T-helper 1 cell treated with Interleukin-12 subunit alpha and Interleukin-12 subunit beta and Interleukin-4 antibody, amounts not matched to agents 30 μg/mL and 1 μg/mL, for 36 hours (primary cell): Measurements from ENCODE around the gene UBXN1.

ENCODE experiments used
- H3K27ac Mint-ChIP-seq: one replicate; pipeline ENCODE4 v1.8.0; 2021; ENCODE audit warnings: mild to moderate bottlenecking, mixed read lengths
- H3K27me3 Mint-ChIP-seq: one replicate; pipeline ENCODE4 v1.8.0; 2021; ENCODE audit warnings: low read depth, mixed read lengths
- H3K36me3 Mint-ChIP-seq: one replicate; pipeline ENCODE4 v1.8.0; 2021; ENCODE audit warnings: low read depth, mixed read lengths
- H3K4me1 Mint-ChIP-seq: one replicate; pipeline ENCODE4 v1.8.0; 2021; ENCODE audit warnings: low read depth, mixed read lengths
- H3K4me3 Mint-ChIP-seq: one replicate; pipeline ENCODE4 v1.8.0; 2021; ENCODE audit warnings: mild to moderate bottlenecking, moderate library complexity, mixed read lengths
- H3K9me3 Mint-ChIP-seq: one replicate; pipeline ENCODE4 v1.8.0; 2021; ENCODE audit warnings: mixed read lengths

Gene UBXN1, protein sequence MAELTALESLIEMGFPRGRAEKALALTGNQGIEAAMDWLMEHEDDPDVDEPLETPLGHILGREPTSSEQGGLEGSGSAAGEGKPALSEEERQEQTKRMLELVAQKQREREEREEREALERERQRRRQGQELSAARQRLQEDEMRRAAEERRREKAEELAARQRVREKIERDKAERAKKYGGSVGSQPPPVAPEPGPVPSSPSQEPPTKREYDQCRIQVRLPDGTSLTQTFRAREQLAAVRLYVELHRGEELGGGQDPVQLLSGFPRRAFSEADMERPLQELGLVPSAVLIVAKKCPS

DNA sequence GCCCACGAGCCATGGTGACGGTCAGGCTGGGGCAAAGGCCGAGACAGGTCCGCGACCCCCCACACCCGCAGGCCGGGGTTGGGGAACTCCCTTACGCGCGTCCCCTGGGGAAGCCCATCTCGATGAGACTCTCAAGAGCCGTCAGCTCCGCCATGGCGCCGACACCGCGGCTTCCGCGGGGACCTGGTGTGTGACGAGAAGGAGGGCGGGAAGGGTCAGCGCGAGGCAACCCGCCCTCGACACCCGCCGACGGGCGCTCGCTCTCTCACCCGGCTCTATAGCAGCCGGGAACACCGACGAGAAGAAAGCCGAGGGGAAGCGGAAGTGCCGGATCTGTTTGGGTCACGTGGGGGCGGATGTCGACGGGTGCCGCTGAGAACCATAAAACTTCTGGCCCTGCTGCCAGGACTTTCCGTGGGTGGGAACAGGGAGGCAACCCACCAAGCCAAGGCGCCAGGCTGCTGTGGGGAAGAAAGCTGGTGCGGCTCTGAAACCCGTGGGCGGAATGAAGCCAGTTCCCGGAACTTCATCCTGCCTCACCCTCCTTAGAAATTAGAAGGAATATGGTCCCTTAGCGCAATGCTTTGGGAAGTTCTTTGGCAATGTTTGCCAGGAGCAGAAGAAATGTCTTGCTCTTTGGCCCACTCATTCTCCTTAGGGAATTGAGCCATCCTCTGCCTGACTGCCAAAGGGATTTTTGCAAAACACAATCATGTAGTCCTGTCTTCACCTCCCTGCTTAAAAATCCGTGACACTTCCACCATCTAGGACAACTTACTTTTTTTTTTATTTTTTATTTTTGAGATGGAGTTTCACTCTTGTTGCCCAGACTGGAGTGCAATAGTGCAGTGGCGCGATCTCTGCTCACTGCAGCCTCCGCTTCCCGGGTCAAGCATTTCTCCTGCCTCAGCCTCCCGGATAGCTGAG, at the start of gene UBXN1:
TSS of gene UBXN1 (minus strand) at position 304 of the 927 bp plus-strand sequence. CDS start at position 154, 150 bp downstream.
- Mint-ChIP-seq H3K36me3 (peaks cover 22% of the 10 kb centered on the region), H3K9me3 (no peaks in the 10 kb centered on the region), H3K4me3 (peak within 1 kb of the TSS; percentile 85), H3K4me1 (peaks cover 31% of the 10 kb centered on the region), H3K27me3 (no peaks in the 10 kb centered on the region), H3K27ac (peak within 1 kb of the TSS; percentile 88)

DNA sequence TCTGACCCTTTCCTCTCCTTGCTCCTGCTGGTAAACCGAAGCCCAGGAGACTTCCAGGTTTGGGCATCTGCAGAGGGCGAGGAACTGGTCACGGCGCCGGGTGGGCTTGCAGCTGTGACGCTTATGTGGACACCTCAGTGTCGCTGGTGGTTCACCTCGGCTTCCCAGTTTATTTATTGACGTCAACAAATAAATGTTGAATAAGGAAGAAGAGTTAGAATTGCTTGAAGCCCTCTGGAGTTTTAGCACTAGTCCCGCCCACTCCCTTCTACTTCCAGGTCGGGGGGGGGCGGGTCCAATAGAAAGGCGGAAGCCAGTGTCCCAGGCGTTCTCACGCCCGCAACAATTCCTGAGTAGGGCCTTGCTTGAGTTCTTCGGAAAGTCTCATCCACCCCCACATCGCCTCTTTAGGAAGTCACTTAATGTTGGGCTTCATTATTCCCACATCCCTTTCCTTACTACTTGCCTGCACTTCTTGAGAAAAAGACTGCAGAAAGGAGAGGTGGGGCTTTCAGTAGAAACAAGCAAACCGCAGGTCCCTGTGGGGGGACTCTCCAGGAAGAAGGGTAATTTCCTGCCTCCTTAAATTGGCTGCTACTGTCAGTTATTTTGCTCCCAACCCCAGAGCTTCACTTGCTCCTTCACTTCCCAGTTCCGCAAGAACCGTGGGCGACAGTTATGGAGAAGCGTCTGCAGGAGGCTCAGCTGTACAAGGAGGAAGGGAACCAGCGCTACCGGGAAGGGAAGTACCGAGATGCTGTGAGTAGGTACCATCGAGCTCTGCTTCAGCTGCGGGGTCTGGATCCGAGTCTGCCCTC, 49.5 kb upstream of the UBXN1 start, which contains the start of gene TTC9C:
TSS of gene TTC9C (plus strand) at position 316 of the 818 bp plus-strand sequence. CDS start at position 679, 363 bp downstream.
- Mint-ChIP-seq H3K4me1 (peaks cover 40% of the 10 kb centered on the region), H3K27ac (peak within 1 kb of the TSS; percentile 99), H3K27me3 (no peaks in the 10 kb centered on the region), H3K4me3 (peak within 1 kb of the TSS; percentile 97), H3K36me3 (peaks cover 47% of the 10 kb centered on the region), H3K9me3 (no peaks in the 10 kb centered on the region)

DNA sequence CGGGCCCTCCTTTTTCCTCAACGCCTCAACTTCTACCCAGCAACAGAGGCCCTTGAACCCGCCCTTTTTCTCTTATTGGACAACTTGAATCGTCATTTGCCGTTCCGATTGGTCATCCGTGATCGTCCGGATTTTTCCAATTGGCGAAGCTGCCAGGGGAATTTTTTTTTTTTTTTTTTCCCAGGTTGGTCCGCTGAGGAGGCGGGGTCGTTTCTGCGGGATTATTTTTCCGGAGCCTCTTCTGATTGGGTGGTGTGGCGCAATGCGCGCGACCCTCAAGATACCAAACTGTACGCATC, 48.9 kb upstream of the UBXN1 start:
- H3K27ac Mint-ChIP-seq, result peak overlapping the region; percentile 99
- H3K4me1 Mint-ChIP-seq, result peaks cover 36% of the 10 kb centered on the region
- no peaks in the 10 kb centered on the region for H3K27me3 Mint-ChIP-seq
- peaks cover 45% of the 10 kb centered on the region for H3K36me3 Mint-ChIP-seq
- H3K9me3 Mint-ChIP-seq, result no peaks in the 10 kb centered on the region
- peak overlapping the region; percentile 97 for H3K4me3 Mint-ChIP-seq

DNA sequence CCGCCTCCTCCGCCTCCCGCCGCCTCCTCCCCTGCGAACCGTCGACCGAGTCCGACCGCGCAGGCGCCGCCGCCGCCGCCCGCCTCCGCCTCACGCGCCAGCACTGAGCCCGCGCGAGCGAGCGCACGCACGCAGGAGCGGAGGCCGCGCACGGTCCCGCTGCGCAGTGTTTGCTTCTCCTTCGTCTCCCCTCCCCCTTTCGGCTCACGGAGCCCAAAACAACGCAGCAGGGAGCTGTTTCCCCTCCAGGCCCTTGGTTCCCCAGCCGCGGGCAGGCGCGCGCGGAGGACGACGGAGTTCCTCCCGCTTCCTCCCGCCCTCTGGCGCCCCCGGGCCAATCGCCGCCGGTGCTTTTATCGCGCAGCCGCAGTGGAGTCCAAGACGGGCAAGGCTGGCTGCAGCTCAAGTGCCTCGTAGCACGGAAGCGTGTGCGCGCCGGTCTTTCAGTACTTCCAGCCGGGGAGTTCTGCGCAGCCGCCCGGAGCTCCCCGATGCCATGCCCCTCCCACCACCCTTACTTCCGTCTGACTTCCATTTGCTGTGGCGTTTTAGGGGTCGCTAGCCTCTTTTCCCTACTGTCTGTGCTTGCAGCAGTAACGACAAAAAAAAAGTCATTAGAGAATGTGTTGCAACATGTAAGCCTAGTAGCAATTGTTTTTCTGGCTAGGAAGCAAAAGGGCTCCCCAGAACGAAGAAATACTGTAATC, 48.4 kb upstream of the UBXN1 start, which contains the start of gene HNRNPUL2:
TSS of gene HNRNPUL2 (minus strand) at position 293 of the 707 bp plus-strand sequence. CDS start 301 bp downstream, outside the sequence.
- H3K4me1 Mint-ChIP-seq, result peaks cover 39% of the 10 kb centered on the region
- no peaks in the 10 kb centered on the region for H3K9me3 Mint-ChIP-seq
- H3K27ac Mint-ChIP-seq, result peak within 1 kb of the TSS; percentile 99
- no peaks in the 10 kb centered on the region for H3K27me3 Mint-ChIP-seq
- peak within 1 kb of the TSS; percentile 97 for H3K4me3 Mint-ChIP-seq
- H3K36me3 Mint-ChIP-seq, result peaks cover 48% of the 10 kb centered on the region

DNA sequence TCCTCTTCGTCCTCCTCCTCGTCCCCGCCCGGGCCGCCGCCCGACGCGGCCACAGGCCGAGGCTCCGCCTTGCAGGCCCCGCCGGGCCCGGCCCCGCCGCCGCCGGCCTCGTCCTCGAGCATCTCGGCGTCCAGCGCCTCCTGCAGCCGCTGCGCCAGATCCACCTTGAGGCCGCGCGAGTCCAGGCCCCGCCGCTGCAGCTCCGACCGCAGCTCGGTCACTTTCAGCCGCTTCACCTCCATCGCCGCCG, 48.0 kb upstream of the UBXN1 start:
- Mint-ChIP-seq H3K9me3 (no peaks in the 10 kb centered on the region), H3K36me3 (peaks cover 53% of the 10 kb centered on the region), H3K27me3 (no peaks in the 10 kb centered on the region)

DNA sequence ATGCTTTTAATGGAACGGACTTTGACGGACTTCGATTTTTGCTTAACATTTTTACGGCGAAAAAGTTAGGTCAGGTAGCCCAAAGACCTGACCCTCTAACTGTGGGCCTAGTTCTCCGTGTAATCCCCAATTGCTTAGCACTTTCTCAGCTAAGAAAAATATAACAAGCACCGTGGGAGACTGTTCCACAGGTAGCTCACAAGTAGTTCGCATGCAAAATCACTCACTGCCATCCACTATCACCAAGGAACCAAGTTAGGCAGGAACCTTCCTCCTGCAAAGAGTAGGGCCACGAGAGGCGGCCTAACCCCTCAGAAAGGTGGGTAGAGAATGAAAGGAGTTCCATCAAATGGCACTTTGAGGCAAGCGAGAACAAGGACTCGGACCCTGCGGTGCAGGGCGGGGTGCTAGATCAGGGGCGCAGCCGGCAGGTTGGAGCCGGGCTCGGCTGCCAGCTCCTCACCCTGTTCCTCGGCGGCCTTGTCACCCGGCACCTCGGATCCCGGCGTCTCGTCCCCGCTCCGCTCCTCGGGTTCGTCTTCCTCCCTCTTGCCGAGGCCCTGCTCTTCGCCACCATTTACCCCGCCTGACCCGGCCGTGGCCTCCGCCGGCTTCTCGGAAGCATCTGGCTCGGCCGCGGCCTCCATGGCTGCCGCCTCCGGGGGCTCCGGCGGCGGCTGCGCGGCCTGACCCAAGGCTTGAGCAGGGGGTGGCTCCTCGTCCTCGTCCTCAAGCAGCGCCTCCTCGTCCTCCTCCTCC, 47.5 kb upstream of the UBXN1 start:
- Mint-ChIP-seq H3K36me3 (peaks cover 56% of the 10 kb centered on the region), H3K27ac (peak overlapping the region; percentile 99), H3K4me3 (peak overlapping the region; percentile 97), H3K9me3 (no peaks in the 10 kb centered on the region), H3K4me1 (peaks cover 44% of the 10 kb centered on the region), H3K27me3 (no peaks in the 10 kb centered on the region)

More for the DNA sequence above, 48.0 kb upstream of the UBXN1 start:
- Mint-ChIP-seq H3K4me3 (peak overlapping the region; percentile 97), H3K27ac (peak overlapping the region; percentile 99), H3K4me1 (peaks cover 43% of the 10 kb centered on the region)

DNA sequence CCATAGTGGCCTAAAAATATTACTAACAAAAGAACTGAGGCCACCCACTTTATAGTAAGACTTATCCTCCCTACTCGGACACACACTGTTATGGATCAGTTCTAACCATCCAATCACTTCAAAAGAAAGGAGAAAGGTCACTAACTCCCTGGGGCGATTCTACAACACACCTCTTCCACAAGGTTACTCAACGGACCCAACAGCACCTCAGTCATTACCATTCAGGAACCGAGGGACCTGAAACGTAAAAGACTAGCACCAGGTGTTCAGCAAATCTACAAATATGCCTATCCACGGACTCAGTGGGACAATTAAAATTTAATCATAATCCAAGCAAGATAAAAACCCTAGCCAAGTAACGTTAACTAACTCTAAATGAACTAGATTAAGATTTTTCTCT, 46.8 kb upstream of the UBXN1 start:
- H3K9me3 Mint-ChIP-seq, result no peaks in the 10 kb centered on the region
- peak overlapping the region; percentile 73 for H3K27ac Mint-ChIP-seq
- H3K4me3 Mint-ChIP-seq, result peak overlapping the region; percentile 97
- no peaks in the 10 kb centered on the region for H3K27me3 Mint-ChIP-seq
- peaks cover 59% of the 10 kb centered on the region for H3K36me3 Mint-ChIP-seq
- H3K4me1 Mint-ChIP-seq, result peaks cover 46% of the 10 kb centered on the region

DNA sequence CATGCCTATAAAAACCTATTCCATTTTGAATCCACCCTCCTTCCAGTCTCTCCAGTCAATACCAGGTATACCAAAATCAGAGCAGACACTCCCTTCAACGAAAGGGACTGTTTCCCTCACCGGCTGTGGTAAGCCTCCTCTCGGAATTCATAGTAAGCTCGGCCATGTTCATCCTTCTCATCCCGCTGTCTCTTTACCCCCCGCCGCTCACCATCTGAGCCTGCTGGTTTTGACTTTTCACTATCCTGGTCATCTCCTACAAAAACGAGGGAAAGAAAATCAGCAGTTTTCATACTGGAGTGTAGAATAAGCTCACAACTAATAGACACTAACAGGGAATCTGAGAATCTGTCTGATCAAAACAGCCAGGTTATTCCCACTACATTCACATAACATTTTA, 45.3 kb upstream of the UBXN1 start:
- no peak overlapping the region for H3K27ac Mint-ChIP-seq
- H3K4me1 Mint-ChIP-seq, result peaks cover 50% of the 10 kb centered on the region
- H3K4me3 Mint-ChIP-seq, result peak overlapping the region; percentile 97
- H3K36me3 Mint-ChIP-seq, result peaks cover 67% of the 10 kb centered on the region
- H3K27me3 Mint-ChIP-seq, result no peaks in the 10 kb centered on the region
- H3K9me3 Mint-ChIP-seq, result no peaks in the 10 kb centered on the region

DNA sequence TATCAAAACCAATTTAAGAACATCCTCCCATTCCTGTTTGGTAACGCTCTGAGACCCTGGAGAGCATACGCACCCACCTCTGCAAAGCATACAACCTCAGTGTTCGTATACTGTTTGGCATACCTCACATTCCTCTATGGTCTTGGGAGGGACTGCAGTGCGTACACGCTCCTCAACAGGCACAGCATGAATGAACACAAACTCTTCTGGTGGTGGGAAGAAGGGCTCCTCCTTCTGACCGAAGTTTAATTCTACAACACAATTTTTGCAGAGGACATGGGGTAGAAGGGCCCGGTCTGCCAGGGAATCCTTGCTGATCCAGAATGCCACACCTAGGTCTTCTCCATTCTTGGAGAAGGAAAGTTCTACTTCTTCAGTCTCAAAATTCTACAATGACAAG, 43.1 kb upstream of the UBXN1 start:
- H3K4me1 Mint-ChIP-seq, result peaks cover 56% of the 10 kb centered on the region
- no peak overlapping the region for H3K4me3 Mint-ChIP-seq
- H3K9me3 Mint-ChIP-seq, result no peaks in the 10 kb centered on the region
- no peaks in the 10 kb centered on the region for H3K27me3 Mint-ChIP-seq
- peaks cover 75% of the 10 kb centered on the region for H3K36me3 Mint-ChIP-seq
- no peak overlapping the region for H3K27ac Mint-ChIP-seq

DNA sequence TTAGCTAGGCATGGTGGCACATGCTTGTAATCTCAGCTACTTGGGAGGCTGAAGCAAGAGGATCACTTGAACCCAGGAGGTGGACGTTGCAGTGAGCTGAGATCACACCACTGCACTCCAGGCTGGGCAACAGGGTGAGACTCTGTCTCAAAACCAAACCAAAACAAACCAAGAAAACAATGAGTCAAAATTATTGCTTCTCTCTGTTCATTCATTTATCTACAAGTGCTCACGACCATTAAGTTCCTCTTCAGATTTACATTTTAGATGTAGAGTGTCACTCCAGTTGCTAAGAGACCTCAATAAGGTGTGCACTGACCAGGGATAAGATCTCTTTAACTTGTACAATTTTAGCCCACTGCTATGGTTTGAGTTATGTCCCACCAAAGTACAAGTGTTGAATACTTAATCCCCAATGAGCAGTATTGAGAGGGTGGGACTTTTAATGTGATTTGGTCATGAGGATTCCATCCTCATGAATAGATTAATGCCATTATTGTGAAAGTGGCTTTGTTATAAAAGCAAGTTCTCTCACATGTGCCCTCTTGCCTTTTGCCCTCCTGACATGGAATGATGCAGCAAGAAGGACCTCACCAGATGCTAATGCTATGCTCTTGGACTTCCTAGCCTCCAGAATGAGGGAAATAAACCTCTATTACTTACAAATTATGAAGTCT, 40.6 kb upstream of the UBXN1 start:
- peaks cover 84% of the 10 kb centered on the region for H3K36me3 Mint-ChIP-seq
- peaks cover 62% of the 10 kb centered on the region for H3K4me1 Mint-ChIP-seq
- H3K27ac Mint-ChIP-seq, result peak overlapping the region; percentile 34
- no peak overlapping the region for H3K4me3 Mint-ChIP-seq
- no peaks in the 10 kb centered on the region for H3K27me3 Mint-ChIP-seq
- H3K9me3 Mint-ChIP-seq, result no peaks in the 10 kb centered on the region

DNA sequence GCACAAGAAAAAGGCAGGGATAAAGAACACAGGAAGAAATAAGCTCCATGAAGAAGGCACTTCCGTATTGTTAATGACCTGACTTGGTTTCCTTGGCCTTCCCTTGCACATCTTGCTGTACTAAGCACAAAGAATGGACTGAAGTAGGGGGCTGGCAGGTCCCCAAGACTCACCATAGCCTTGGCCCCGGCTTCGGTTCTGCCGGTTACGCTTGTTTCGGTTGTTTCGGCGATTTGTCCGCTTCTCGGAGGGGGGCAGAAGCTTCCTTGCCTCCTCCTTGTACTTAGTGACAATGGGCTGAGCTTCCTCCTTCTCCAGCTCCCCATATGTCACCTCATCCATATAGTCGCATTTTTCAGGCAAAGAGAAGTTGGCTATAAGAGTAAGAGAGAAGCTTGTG, 37.9 kb upstream of the UBXN1 start:
- H3K36me3 Mint-ChIP-seq, result peaks cover 79% of the 10 kb centered on the region
- peaks cover 66% of the 10 kb centered on the region for H3K4me1 Mint-ChIP-seq
- no peaks in the 10 kb centered on the region for H3K27me3 Mint-ChIP-seq
- H3K4me3 Mint-ChIP-seq, result no peak overlapping the region
- no peak overlapping the region for H3K27ac Mint-ChIP-seq
- H3K9me3 Mint-ChIP-seq, result no peaks in the 10 kb centered on the region

DNA sequence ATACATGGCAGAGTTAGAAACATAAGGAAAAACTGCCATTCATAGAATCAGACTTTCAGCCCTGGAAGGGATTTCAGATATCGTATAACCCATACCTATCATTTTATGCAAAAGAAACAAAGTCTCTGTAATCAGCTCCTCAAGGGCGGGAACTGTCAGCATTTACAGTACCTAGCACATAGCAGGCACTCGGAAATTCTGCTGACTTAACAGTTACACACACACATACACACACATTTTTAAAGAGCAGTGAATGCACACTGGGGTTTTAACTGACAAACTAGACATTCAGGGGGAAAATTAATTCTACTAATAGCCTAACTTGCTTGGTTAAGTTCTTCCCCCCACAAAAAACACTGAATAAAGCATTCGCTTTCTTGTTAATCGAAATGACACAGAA, 37.3 kb upstream of the UBXN1 start:
- Mint-ChIP-seq H3K9me3 (no peaks in the 10 kb centered on the region), H3K4me1 (peaks cover 62% of the 10 kb centered on the region), H3K36me3 (peaks cover 73% of the 10 kb centered on the region), H3K27ac (no peak overlapping the region), H3K4me3 (no peak overlapping the region), H3K27me3 (no peaks in the 10 kb centered on the region)
